Dermis lymphatic vessel endothelial cell (primary cell): Measurements from ENCODE around the gene AK5. TPM values are rescaled to one million over a fixed set of nuclear protein-coding genes. Genes with fewer than 3 reads are reported as not detected.

Experiments used
- total RNA-seq: library from RNA; depleted of rRNA; stranded (reverse); fragments of >200 nt; gene quantifications from 2 replicates; pipeline ENCODE4 v1.2.1, GENCODE V29; 2014

The AK5 gene
- 11.2 and 27.3 TPM in 2 replicates for total RNA-seq

GRCh38 chr1:77281491-77282186 lies at the start of gene AK5:
Gene AK5, plus strand, starts transcription at chr1:77282019. Its CDS starts 295 bp downstream, at chr1:77282314.

Other genes with a start within 250 kb of the AK5 start
- gene PIGK, start 62.6 kb upstream of the AK5 start, total RNA-seq: 24.8 and 27.8 TPM in 2 replicates